DMS53 treated with DMSO at 0.1 percent for 48 hours (cell line): ENCODE results near the gene MSRB1.
"Not testable (repeated sequence)": the region's sequence is repeated elsewhere in the genome, so short reads cannot be mapped to it uniquely, and the experiment has no call there.

Experiments
- DNase-seq: peaks from one replicate; lab custom pipeline; 2025; ENCODE audit not compliant: unreplicated experiment; lab: John Stamatoyannopoulos, UW

The MSRB1 gene

DNA sequence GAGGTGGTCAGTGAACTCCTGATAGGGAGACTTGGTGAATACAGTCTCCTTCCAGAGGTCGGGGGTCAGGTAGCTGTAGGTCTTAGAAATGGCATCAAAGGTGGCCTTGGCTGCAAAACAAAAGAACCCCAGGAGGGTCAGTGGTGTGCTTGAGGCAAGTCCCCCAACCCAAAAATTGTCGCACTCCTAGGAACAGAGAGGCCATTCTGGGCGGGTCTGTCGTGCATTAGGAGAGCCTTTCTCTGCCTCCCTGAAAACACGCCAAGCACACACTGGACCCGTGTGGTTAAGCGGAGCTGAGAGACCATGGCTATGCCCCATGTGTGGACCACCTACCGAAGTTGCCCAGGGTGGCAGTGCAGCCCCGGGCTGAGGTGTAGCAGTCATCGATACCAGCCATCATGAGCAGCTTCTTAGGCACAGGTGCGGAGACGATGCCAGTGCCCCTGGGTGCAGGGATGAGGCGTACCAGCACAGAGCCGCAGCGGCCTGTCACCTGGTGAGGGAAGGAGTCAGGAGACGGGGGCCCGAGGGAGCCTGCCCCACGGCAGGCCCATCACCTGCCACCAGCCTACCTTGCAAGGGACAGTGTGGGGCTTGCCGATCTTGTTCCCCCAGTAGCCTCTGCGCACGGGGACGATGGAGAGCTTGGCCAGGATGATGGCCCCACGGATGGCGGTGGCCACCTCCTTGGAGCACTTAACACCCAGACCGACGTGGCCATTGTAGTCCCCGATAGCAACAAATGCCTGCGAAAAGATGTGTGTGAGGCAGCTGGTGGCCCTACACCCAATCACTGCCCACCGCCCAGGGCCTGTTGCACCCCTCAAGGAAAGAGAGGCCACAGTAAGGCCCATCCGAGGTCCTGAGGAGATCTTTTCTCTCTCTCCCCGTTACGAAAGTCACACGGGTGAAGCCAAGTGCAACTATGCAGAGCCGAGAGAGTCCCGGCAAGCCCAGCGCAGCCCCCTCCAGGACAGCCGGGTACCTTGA lies 19.5 kb upstream of the MSRB1 start:
- not testable (repeated sequence) for DNase-seq

DNA sequence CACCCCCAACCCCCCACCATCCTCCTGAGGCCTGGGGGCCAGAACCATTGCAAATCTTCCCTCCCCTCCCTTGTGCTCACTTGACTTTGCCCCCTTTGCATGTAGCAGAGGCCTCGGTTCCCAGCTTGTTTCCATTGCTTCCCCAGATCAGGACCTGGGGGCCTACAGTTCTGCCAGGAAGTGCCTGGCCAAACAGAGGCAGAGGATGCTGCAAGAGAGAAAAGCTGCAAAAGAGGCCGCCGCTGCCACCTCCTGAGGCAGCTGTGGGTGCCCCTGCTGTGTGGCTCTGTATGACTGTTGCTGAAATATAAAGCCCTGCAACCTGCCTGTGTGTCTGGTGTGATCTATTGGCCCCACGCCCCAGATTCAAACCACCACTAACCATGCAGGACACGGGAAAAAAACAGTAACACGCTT lies 18.7 kb upstream of the MSRB1 start:
- peak; percentile 13 for DNase-seq

DNA sequence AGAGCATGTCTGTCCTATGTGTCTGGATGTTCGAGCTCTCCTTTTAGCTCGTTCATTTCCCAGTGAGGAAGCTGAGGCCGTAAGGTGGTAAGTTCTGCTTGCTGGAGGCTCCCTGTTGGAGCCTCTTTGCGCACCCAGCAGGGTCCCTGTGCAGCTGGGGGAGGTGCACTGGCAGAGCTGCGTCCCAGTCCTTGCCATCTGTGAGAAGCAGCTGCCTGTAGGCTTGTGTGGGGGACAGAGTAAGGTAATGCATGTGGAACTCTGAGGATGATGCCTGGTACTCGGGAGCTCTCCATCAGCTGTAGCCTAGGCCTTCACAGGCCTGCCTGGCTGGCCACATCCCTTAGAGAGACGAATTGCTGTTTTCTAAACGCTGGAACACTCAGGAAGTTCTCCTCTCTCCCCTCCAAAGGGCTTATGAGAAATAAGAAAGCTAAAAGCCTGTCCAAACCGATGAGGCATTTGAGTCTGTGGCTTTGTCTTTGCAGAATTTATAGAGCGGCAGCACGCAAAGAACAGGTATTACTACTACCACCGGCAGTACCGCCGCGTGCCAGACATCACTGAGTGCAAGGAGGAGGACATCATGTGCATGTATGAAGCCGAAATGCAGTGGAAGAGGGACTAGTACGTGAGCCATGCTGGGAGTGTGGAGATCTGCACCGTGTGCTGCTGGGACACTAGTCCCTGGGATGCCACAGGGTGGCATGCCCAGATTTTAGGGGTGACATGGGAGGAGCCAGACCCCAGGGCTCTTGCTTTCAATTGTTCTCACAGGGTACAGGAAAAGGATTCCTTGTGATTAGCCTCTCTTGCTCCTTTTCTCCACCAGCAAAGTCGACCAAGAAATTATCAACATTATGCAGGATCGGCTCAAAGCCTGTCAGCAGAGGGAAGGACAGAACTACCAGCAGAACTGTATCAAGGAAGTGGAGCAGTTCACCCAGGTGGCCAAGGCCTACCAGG lies 17.9 kb upstream of the MSRB1 start:
- peak; percentile 51 for DNase-seq

DNA sequence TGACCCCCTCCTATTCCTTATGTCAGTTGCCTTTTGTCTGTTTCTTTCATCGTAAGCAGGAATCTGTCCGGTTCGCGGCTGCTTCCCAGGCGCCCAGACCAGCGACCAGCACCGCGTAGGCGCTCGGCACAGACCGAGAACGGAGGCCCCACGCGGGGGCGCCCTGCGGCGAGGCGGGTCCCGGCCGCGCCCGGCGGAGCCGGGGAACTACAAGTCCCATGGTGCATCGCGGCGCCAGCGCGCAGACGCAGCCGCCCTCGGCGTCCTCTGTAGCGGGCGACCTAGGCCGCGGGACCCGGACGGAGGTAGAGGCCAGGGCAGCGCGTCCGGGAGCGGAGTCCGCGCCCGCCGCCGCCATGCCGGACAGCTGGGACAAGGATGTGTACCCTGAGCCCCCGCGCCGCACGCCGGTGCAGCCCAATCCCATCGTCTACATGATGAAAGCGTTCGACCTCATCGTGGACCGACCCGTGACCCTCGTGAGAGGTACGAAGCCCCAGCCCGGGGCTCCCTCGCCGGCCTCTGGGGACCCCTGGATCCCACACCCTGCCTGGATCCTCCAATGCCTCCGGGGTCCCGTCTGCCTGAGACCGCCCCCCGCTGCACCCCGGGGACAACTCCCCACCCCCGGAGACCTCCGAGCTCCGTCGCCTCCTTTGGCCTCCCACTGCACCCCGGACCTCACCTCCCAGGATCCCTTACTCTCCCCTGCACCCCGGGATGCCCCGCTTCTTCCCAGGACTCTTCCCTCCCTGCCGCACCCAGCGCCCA lies 16.5 kb upstream of the MSRB1 start, which contains the start of gene NDUFB10:
NDUFB10 (plus strand) TSS at position 270 of the 771 bp plus-strand sequence; CDS start at position 357, 87 bp downstream.
- DNase-seq, result peak; percentile 66

DNA sequence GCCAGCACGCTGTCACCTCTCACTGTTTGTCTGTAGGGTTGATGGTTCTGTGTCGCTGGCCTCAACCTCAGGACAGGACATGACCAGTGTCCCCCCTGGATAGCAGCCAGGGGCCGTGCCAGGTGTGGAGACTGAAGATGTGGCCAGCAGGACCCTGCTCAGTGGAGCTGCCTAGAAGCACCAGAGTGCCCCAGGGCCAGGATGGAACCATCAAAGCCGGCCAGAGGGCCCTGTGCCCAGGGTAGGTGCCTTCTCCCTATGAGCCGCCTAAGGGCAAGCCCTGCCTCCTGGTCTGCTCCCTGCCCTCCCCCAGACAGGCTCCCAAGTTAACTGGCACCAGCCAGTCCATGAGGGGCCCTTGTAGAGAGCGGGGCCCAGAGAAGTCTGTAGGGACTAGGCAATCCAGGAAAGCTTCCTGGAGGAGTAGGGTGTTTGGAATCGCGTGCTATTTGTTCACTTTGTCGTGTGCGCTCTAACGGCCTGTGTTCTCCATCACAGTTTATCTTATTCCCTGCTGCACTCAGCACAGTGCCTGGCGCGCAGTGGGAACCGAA lies 15.8 kb upstream of the MSRB1 start:
- no peak for DNase-seq

DNA sequence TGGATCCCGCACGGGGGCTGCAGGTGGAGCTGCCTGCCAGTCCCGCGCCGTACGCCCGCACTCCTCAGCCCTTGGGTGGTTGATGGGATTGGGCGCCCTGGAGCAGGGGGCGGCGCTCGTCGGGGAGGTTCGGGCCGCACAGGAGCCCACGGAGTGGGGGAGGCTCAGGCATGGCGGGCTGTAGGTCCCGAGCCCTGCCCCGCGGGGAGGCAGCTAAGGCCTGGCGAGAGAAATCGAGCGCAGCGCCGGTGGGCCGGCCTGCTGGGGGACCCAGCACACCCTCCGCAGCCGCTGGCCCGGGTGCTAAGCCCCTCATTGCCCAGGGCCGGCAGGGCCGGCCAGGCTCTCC lies 15.1 kb upstream of the MSRB1 start:
- not testable (repeated sequence) for DNase-seq

DNA sequence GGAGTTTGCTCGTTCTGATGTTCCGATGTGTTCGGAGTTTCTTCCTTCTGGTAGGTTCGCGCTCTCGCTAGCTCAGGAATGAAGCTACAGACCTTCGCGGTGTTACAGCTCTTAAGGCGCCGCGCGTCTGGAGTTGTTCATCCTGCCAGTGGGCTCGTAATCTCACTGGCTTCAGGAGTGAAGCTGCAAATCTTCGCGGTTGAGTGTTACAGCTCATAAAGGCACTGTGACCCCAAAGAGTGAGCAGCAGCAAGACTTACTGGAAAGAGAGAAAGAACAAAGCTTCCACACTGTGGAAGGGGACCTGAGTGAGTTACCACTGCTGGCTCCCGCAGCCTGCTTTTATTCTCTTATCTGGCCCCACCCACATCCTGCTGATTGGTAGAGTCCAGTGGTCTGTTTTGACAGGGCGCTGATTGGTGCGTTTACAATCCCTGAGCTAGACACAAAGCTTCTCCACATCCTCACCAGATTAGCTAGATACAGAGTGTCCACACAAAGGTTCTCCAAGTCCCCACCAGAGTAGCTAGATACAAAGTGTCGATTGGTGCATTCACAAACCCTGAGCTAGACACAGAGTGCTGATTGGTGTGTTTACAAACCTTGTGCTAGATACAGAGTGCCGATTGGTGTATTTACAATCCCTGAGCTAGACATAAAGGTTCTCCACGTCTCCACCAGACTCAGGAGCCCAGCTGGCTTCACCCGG lies 14.6 kb upstream of the MSRB1 start:
- not testable (repeated sequence) for DNase-seq

DNA sequence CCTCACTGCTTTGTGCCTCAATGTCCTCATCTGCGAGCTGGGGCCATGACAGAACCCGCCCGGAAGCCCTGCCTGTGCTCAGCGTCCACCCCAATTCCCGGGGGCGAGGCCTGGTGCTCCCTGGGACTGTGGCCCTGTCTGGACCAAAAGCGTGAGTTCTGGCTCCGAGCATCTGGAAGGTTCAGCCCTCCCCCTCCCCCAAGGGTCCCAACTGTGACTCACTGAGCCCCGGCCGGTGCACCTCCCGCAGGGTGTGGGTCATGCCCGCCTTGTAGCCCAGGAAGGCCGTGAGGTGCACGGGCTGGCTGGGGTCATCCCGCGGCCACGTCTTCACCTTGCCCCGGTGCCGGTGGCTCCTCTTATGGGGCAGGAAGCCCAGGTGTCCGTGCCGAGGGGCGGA lies 10.7 kb upstream of the MSRB1 start:
- DNase-seq, result no peak

DNA sequence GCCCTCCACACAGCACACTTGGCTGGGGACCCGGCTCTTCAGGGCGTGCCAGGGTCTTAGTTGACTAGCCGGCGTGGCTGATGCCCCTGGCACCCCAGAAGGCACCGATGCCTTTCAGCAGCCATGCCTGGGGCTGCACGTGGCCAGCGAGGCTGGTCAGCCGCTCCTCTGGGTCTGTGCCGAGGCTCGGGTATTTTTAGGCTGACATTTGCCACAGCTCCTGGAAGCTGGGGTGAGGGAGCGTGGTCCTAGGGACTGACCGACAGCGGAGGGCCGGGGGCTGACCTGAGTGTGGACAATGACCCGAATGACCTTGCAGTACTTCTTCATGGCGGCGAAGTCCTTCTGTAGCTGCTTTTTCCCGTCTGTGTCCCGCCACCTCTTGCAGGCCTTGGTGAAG lies 7.6 kb upstream of the MSRB1 start:
- no peak for DNase-seq

DNA sequence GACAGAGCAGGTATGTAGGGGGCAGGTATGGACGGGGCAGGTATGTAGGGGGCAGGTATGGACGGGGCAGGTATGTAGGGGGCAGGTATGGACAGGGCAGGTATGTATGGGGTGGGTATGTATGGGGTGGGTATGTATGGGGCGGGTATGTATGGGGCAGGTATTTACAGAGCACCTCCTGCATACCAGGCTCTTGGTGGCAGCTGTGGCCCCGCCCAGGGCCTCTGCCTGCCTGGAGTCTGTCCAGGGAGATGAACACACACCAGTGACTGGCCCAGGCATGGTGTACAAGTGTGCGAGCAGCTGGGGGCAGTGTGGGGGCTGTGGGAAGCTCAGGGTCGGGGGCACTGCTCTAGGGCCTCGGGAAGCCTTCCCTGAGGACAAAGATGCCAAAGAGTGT lies 7.0 kb upstream of the MSRB1 start:
- no peak for DNase-seq

DNA sequence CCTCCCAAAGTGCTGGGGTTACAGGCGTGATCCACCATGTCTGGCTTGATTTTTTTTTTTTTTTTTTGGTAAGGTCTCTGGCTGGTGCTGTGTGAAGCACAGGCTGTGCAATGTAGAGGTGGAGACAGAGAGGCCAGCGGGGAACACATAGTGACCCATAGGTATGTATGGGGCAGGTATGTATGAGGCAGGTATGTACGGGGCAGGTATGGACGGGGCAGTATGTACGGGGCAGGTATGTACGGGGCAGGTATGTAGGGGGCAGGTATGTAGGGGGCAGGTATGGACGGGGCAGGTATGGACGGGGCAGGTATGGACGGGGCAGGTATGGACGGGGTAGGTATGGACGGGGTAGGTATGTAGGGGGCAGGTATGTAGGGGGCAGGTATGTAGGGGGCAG lies 6.5 kb upstream of the MSRB1 start:
- DNase-seq, result no peak

DNA sequence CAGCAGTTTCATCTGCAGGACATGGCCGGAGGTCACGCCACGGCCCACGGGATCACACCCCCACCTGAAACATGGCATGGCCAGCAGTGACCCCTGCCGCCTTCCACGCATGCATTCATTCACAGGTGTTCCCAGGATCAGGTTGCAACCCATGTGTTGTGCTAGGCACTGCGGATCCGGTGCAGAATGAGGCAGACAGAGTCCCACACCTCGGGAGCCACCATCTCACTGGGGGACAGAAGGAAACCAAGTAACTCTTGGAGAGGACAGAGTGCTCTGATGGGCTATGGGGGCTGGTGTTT lies 4.3 kb upstream of the MSRB1 start:
- no peak for DNase-seq

DNA sequence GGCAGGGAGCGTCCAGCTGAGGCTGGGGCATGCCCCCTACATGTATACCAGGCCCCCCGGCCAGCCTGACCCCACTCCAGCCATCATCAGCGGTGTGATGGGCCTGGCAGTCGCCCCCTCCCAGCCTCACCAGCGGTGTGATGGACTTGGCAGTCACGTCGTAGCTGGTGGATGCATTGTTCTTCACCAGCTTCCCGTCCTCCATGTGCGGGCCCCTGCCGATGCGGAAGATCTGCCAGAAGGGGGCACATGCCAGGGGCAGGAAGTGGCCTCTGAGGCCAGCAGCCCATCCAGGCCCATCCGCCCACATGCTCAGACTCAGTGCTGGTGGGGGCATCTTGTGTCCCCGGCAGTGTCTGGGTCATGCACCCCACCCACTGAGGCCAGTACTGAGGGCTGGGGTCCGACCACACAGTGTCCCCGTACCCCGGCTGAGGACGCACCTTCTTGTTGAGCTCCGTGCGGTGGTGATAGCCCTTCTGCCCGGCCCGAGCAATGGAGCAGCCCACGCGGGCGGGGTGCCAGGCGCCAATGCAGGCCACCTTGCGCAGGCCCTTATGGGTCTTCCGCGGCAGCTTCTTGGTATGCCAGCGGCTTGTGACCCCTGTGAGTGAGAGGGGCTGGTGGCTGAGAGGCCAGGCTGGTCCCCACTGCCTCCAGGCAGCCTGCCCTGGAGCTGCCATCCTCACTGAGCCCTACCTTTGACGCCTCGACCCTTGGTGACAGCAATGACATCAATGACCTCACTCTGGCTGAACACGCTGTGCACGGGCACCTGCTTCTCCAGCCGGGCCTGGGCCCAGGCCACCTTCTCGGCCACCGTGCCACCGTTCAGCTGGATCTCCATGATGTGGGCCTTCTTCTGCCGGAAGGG lies 3.7 kb upstream of the MSRB1 start:
- no peak for DNase-seq

DNA sequence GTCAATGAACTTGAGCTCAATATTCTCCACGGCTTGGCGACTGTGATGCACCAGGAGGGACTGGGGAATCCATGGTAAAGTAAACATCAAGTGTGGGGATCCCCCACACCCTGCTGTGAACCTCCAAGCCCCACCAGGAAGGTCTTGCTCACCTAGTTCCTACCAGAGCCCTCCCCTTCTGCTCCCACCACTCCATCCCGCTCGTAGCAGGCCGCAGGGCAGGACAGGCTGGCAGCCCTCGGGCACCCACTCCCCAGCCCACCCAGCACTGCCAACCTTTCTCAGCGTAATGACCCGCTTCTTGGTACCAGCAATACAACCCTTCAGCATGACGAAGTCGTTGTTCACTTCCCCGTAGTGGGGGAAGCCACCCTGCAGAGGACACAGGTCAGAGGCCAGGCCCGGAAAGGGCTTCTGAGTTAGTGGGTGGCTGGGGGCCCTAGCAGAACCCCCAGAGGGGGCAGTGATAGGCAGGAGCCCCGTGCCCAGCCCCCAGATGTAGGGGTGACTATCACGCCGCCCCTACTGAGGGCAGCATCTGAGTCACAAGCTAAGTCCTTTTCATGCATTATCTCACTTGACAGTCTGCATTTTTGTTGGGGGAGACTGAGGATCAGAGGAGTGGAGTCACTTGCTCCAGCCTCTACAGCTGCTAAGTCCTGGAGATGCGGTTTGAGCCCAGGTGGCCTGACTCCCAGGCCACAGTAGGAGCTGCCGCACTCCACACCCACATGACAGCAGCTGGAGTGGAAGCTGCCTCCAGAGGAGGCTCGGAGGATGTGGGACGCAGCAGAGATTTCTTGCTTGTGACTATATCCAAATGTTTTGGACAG lies 2.8 kb upstream of the MSRB1 start:
- no peak for DNase-seq

DNA sequence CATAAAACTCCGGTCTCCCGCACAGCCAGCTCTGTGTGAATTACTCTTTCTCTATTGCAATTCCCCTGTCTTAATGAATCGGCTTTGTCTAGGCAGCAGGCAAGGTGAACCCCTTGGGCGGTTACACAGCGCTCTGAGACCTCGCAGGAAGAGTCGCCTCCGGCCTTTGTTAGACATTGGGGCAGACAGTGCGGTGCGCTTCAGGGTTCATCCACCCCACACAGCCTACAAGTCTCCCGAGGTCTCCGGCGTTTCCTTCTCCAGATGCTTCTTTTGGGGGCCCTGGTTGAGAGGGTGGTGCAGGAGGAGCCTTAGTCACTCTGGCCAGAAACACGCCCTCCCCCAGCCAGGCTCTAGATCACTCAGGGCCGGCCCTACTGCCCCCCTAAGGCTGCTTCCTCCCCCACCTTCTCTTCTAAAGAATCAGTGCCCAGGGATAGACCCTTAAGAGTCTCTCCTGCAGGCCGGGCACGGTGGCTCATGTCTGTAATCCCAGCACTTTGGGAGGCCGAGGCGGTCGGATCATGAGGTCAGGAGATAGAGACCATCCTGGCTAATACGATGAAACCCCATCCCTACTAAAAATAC lies 1.7 kb upstream of the MSRB1 start:
- DNase-seq, result no peak

DNA sequence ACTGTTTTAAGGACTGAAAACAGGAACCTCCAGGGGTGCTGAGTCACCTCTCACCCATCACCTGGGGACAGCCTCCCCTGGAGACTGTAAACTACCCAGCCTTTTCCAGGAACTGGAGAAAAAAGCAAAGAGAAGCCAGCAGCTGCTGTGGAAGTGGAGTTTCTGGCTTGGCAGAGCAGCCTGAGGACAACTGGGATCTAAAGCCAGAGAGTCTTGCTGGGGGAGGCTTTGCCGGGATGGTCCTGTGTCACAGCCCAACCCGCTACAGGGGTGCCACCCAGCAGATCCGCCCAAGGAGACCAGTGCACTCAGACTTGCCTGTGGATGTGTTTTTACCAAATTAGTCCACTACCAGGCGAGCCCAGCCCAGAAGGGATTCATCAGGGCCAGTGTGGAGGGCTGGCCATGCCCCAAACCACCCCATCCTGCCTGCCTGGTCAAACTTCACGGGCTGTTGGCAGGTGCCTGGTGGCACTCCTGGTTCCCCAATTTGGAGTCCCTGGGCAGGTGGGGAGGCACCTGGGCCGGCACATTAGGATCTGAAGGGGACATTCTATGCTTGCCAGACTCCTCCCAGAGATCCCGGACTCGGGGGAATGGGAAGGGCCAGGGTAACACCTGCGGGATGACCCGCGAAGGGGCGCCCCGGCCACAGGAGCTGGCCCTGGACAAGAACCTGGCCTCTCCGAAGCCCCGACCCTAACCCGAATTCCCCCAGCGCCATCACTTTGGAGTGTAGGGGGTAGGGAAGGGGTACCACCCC lies 771 bp downstream of the MSRB1 start:
- DNase-seq, result no peak
